HG03139 (cell line): ENCODE measurements around the gene RBMS2.
"Not testable (repeated sequence)": the region's sequence is repeated elsewhere in the genome, so short reads cannot be mapped to it uniquely, and the experiment has no call there.

Experiments used
- ATAC-seq: cut with Tn5 transposase; IDR thresholded peaks from one replicate; pipeline ENCODE4 v1.9.1; 2021; ENCODE audit not compliant: unreplicated experiment

RBMS2 gene

DNA sequence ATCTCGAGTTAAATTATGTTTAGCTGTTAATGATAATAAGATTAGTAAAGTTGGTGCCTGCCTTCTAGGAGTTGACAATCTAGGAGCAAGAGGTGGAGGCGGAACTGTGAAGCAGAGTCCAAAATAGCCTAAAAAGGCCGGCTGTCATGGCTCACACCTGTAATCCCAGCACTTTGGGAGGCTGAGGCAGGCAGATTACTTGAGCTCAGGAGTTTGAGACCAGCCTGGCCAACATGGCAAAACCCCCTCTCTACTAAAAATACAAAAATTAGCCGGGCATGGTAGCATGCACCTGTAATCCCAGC lies 7.7 kb upstream of the RBMS2 start:
- ATAC-seq, result not testable (repeated sequence)

GRCh38 chr12:56517854-56518253 lies 3.8 kb upstream of the RBMS2 start:
- ATAC-seq, result no peak

DNA sequence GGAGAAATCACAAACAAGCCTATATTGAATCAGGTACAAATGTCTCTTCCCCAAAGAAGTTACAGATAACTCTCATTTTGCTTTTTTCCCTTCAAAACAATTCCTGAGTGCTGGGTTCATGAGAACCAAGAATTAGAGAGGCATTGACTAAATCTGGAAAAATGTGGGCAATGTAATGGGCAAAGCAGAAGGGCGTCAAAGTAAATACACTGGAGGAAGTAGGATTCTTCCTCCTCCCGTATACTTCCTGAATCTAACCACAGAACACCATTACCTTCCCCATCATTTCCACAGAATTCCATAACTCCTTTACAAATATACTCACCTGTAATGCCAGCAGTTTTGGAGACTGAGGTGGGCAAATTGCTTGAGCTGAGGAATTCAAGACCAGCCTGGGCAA lies 3.0 kb upstream of the RBMS2 start:
- ATAC-seq, result no peak

DNA sequence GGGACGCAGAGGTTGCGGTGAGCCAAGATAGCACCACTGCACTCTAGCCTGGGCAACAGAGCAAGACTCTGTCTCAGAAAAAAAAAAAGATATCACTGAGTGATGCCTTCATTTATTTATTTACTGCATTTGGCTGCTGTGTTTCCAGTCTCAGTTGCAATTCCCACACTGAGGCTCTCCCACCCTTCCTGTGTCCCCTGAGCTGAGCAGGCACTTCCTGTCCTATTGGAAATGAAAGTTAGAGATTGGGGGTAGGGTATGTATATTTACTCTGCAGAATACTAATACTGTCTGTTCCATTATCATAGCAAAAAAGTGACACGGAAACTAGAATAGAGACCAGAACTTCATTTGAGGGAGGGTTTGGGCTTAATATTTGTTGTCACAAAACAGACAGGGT lies 1.6 kb upstream of the RBMS2 start:
- ATAC-seq, result no peak

DNA sequence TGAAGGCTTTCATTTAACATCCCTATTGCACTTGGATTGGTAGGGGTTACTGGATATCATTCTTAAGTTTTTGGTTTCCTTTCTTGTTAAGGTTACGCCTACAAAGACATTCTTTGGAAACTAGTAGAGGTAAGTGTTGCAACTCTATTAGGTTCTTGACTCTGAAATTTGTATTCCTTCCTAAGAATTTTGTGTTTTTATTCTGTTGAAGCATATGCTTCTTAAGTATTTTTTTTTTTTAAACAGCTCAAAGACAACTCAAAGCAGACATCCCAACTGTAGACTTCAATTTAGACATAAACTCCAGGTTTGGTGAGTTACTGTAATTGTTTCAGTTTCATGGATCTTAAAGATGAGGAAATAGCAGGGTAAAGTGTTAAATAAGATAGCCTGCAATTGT lies 1.1 kb upstream of the RBMS2 start:
- ATAC-seq, result no peak

GRCh38 chr12:56521209-56521589 lies 421 bp upstream of the RBMS2 start:
- ATAC-seq, result no peak

- ATAC-seq, result no peak
These were observed 982 bp downstream of the RBMS2 start for GRCh38 chr12:56522411-56523193.

- no peak for ATAC-seq
These were observed 7.2 kb downstream of the RBMS2 start for GRCh38 chr12:56528846-56529245.

- ATAC-seq, result no peak
These were observed 8.0 kb downstream of the RBMS2 start for GRCh38 chr12:56529656-56530055.

DNA sequence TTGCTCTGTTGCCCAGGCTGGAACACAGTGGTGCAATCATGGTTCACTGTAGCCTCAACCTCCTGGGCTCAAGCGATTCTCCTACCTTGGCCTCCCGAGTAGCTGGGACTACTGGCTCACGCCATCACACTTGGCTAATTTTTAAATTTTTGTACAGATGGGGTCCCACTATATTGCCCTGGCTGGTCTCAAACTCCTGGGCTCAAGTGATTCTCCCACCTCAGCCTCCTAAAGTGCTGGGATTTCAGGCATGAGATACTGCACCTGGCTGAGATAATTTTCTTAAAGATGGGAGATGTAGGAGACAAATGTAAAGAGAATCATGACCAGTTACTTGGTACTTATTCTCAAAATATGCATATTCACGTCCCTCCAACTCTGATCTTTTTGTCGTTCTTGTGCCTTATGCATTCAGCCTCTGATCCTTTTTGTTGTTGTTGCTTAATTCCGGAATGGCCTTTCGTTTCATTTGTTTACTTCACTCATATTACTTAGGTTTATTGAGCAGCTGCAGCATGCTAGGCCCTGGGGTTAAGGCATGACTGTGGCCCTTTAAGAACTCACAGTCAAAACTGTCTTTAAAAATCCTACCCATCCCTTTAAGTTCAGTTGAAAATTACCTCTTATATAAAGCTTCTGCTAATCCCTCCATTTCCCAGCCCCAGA lies 8.9 kb downstream of the RBMS2 start:
- no peak for ATAC-seq

DNA sequence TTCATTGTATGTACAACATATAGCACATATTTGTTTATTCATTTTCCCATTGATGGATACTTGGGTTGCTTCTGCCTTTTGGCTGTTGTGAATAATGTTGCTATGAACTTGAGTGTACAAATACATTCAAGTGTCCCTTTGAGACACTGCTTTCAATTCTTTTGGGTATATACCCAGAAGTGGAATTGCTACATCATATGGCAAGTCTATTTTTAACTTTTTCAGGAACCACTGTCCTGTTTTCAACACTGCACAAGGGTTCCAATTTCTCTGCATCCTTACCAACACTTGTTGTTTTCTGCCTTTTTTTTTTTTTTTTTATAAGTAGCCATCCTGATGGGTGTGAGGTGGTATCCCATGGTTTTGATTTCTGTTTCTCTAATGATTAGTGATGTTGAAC lies 15.9 kb downstream of the RBMS2 start:
- ATAC-seq, result no peak

DNA sequence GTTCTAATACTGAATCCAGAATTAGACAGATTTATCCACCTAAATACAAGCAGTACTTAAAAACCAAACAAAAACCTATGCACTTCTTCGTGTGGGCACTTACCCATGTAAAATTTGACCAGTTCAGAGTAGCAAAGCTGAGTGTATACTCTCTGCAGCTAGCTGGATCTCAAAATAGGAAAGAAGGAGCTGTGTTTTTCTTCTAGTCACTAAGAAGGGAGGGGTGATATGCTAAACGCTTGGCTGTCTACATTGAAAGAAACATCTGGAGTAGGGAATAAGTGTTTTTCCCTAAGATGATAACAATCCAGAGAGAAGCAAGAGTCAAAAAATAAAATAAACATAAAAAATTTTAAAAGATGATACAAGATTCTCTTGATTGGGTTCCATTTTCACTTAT lies 20.0 kb downstream of the RBMS2 start:
- ATAC-seq, result no peak

- no peak for ATAC-seq
These were observed 20.5 kb downstream of the RBMS2 start for GRCh38 chr12:56542164-56542563.

- ATAC-seq, result no peak
These were observed 23.5 kb downstream of the RBMS2 start for GRCh38 chr12:56545023-56545604.

GRCh38 chr12:56546680-56547079 lies 25.1 kb downstream of the RBMS2 start:
- no peak for ATAC-seq

DNA sequence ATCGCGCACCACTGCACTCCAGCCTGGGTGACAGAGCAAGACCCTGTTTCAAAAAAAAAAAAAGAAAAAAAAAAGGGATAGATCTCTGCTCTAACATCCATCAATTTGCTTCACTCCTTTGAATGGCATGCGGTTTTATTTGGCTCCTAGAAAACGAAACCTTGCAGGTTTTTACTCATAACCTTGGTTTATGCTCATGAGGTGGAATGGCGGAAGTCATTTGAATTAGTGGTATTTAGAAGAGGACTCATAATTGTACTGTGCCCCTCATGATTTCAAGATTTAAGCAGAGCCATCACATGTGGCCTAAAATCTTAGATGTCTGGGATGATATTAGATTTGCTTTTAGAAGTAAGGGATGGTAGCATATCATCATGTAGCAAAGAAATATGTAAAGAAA lies 29.4 kb downstream of the RBMS2 start:
- ATAC-seq, result no peak

DNA sequence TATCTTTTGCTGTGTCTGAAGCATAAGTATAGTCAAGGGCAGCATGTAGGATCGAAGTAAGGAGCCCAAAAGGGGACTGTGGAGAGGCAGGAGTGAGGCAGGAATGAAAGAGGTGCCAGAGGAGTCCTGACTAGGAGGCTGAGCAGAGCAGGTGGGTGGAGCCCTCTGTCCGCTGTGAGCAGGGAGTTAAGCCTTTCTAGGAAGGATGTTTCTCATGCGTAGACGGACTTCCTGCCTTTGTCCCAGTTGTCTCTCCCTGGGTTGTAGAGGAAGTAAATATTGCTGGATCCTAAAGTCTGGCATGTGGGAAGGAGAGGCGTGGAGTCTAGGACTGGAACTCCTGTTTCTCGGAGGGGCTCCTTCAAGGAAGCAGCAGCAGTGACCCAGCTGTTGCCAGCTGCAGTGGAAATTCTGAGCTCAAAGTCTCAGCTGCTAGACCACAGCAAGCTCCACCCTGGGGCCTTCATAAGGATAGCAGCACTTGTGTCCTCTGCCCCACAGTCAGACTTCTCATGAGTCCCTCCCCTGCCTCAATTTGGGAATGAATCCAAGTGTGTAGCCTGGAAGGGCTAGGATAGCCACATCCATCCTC lies 44.0 kb downstream of the RBMS2 start:
- no peak for ATAC-seq

DNA sequence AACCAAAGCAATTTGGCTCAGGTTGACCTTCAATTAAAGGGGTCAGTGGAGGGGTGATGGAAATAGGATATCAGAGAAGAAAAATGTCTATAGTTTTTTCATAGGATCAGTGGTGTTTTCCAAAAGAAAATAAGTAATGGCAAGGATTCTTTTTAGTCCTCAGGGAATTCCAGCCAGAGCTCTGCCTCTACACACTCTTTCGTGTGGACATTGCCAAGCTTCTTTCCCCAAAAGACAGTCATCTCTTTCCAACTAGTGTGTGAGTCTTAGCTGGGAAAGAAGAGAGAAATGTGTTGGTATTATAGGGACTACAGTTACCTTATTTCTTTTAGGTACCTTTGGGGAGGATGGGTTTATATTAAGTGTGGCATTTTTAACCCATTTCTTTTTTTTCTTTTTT lies 46.5 kb downstream of the RBMS2 start:
- ATAC-seq, result no peak

- no peak for ATAC-seq
These were observed 49.5 kb downstream of the RBMS2 start for GRCh38 chr12:56571121-56571520.

DNA sequence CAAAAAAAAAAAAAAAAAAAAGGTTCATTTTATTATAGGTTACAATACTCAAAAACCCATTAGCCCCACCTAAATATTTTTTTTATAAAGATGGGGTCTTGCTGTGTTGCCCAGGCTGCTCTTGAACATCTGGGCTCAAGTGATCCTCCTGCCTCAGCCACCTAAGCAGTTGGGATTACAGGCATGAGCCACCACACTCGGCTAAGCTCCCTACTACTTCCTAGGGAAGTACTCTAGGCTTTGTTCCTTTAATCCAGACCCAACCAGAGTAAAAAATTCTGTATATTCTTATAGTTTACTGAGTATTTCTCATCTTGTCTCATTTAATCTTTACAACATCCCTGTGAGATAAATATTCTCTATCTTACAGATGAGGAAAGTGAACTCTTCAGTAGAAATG lies 50.7 kb downstream of the RBMS2 start:
- ATAC-seq, result no peak

GRCh38 chr12:56574210-56574609 lies 52.6 kb downstream of the RBMS2 start:
- no peak for ATAC-seq

- not testable (repeated sequence) for ATAC-seq
These were observed 55.6 kb downstream of the RBMS2 start for GRCh38 chr12:56577248-56577647.
